Gastroesophageal sphincter (tissue), 4 donors: ENCODE data around the gene STARD10. TPM values are rescaled to one million over a fixed set of nuclear protein-coding genes. Genes with fewer than 3 reads are reported as not detected.

Experiments
- ATAC-seq: fragments of 150-250 bp; one replicate; pipeline ENCODE4 v1.9.1; 2016; ENCODE audit warnings: mild to moderate bottlenecking, moderate library complexity
- H3K27ac ChIP-seq, 4 donors: fragments of 200-600 bp; sonication (generic) in 3 of 4; 1 replicate in 3 of 4; 2 replicates in 1 of 4; pipeline ENCODE4 v1.5.1; 2016 to 2019
- H3K27me3 ChIP-seq: fragments of 200-600 bp; sonication (generic); one replicate; pipeline ENCODE4 v1.5.1; 2019
- H3K36me3 ChIP-seq, 2 donors: fragments of 200-600 bp; sonication (generic); one replicate each; pipeline ENCODE4 v1.5.1; 2019; ENCODE audit warnings: control low read depth in 1 of 2
- H3K4me1 ChIP-seq, 3 donors: fragments of 200-600 bp; sonication (generic); 1 replicate in 2 of 3; 2 replicates in 1 of 3; pipeline ENCODE4 v1.5.1; 2016 to 2019; ENCODE audit warnings: control low read depth in 2 of 3
- H3K4me3 ChIP-seq, 2 donors: fragments of 200-600 bp; sonication (generic); one replicate each; pipeline ENCODE4 v1.5.1; 2019; ENCODE audit warnings: mild to moderate bottlenecking in 1 of 2, moderate library complexity in 1 of 2
- H3K9me3 ChIP-seq, 3 donors: fragments of 200-600 bp; sonication (generic); one replicate each; pipeline ENCODE4 v1.5.1; 2017 to 2019; ENCODE audit warnings: control low read depth in 2 of 3
- CTCF ChIP-seq, 4 experiments: fragments of 200-600 bp in 2 of 4; fragments of 450-650 bp in 2 of 4; sonication (generic) in 1 of 4; IDR thresholded peaks; one replicate each; pipeline ENCODE4 v1.5.1; 2017 to 2019; ENCODE audit warnings: antibody characterized with exemption in 4 of 4, mild to moderate bottlenecking in 2 of 4, moderate library complexity in 2 of 4
- EP300 ChIP-seq: sonication (generic); formaldehyde crosslinking; IDR thresholded peaks from one replicate; pipeline ENCODE4 v1.6.1; 2017; ENCODE audit warnings: antibody characterized with exemption, mild to moderate bottlenecking
- POLR2A ChIP-seq, 2 donors: fragments of 450-650 bp; IDR thresholded peaks; one replicate each; pipeline ENCODE4 v1.6.1; 2017; ENCODE audit warnings: antibody characterized with exemption in 2 of 2, mild to moderate bottlenecking in 2 of 2, moderate library complexity in 1 of 2
- POLR2AphosphoS5 ChIP-seq: sonication (generic); formaldehyde crosslinking; IDR thresholded peaks from one replicate; pipeline ENCODE4 v1.6.1; 2017; ENCODE audit warnings: antibody characterized with exemption
- WGBS, 2 donors: methylation state at CpG; one replicate each; pipeline ENCODE4 v1.1.5; 2018; ENCODE audit warnings: low coverage in 1 of 2; 5-methylcytosine and 5-hydroxymethylcytosine counted together
- total RNA-seq, 4 donors: library from RNA; depleted of rRNA; stranded (reverse); fragments of >200 nt; gene quantifications; one replicate each; pipeline ENCODE4 v1.1.0, GENCODE V29; 2016

Gene STARD10
- total RNA-seq, 4 donors from 2014 or later, result 35.8 to 56.6 (median 45.0) TPM

DNA sequence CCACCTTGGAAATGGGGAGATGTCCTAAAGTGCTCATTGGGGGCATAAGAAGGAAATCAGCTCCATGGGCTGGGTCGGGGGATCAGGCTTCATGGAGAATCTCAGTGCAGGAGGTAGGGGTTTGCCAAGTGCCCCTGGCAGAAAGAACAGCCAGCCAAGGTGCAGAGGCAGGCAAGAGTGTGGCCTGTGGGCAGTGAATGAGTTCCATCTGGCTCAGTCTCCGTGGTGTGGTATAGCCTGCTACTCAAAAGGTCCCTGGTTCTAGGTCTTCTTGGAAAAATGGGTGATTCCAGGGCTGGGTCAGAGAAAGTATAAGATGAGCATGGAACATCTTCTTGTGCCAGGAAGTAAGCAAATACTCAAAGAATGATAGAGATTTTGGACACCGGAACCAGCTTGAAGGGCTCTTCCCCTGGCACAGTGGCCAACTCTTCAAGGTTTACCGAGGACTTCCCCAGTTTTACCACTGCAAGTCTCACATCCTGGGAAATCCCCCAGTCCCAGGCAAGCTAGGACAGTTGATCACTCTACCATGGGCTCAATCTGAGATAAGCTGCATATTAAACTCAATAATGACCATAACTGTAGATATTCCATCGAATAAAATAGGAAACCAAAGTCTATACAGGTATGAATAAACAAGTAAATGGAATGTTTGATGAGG is 31.1 kb downstream of the STARD10 start:
- no peak for TF ChIP-seq POLR2AphosphoS5
- TF ChIP-seq POLR2A (IDR thresholded peaks at IDR 0.05), result no peak
- TF ChIP-seq CTCF (IDR thresholded peaks at IDR 0.05), result no peak
- TF ChIP-seq EP300, result no peak
- Histone ChIP-seq H3K27ac (no peak overlapping the region), H3K4me1 (peaks cover 0 to 5% (median 0%) of the 10 kb centered on the region in 3 donors), H3K27me3 (no peaks in the 10 kb centered on the region), H3K4me3 (no peak overlapping the region), H3K9me3 (no peaks in the 10 kb centered on the region), H3K36me3 (peaks cover 0 to 15% of the 10 kb centered on the region in 2 donors)
- WGBS, 2 donors, result 82 to 86% methylated on average over 2 to 3 of the region's 5 CpGs
- no peak for ATAC-seq

GRCh38 chr11:72760539-72761405 is 33.1 kb downstream of the STARD10 start:
- Histone ChIP-seq H3K4me1 (peaks cover 0 to 5% (median 0%) of the 10 kb centered on the region in 3 donors), H3K27me3 (no peaks in the 10 kb centered on the region), H3K36me3 (peaks cover 0 to 35% of the 10 kb centered on the region in 2 donors), H3K9me3 (no peaks in the 10 kb centered on the region), H3K27ac (no peak overlapping the region), H3K4me3 (no peak overlapping the region)
- TF ChIP-seq POLR2A (IDR thresholded peaks at IDR 0.05) (no peak), CTCF (IDR thresholded peaks at IDR 0.05) (no peak), POLR2AphosphoS5 (no peak), EP300 (no peak)
- WGBS, 2 donors, result 69 to 73% methylated on average over 4 to 8 of the region's 8 CpGs
- ATAC-seq, result no peak

DNA sequence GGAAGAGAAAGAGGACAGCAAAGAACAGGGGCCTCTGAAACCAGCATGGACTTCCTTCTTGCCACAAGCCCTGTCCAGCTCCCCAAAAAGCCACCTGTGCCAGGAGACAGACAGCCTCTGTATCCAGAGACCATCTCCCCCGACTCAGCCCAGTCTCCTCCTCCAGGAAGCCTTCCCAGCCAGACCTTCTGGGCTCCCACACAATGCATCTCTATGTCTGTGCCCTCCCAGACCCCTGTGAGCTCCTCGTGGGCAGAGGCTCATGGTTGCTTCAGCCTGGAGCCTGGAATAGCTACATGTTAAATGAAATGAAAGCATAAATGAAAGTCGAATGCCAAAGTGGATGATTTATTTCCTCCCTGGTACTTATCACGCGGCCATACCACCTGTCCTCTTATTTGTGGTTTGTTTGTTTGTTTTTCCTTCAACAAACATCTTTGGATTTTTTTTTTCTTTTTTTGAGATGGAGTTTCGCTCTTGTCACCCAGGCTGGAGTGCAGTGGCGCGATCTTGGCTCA is 34.3 kb downstream of the STARD10 start:
- 80 to 83% methylated on average over 6 of the region's 8 CpGs for WGBS, 2 donors
- H3K27ac ChIP-seq, result no peak overlapping the region
- ATAC-seq, result no peak

GRCh38 chr11:72758690-72759389 is 35.0 kb downstream of the STARD10 start:
- ATAC-seq, result no peak
- no peak overlapping the region for H3K27ac ChIP-seq
- no peak for TF ChIP-seq POLR2AphosphoS5
- TF ChIP-seq EP300, result no peak
- TF ChIP-seq POLR2A (IDR thresholded peaks at IDR 0.05), result no peak
- TF ChIP-seq CTCF (IDR thresholded peaks at IDR 0.05), result no peak
- H3K9me3 ChIP-seq, result no peaks in the 10 kb centered on the region
- no peak overlapping the region for H3K4me3 ChIP-seq
- H3K4me1 ChIP-seq, result peaks cover 0 to 8% (median 0%) of the 10 kb centered on the region in 3 donors
- H3K27me3 ChIP-seq, result no peaks in the 10 kb centered on the region
- H3K36me3 ChIP-seq, result peaks cover 0 to 48% of the 10 kb centered on the region in 2 donors
- WGBS, 2 donors, result 48 to 65% methylated on average over 4 to 14 of the region's 17 CpGs

More for the DNA sequence above, 34.3 kb downstream of the STARD10 start:
- peaks cover 0 to 5% (median 0%) of the 10 kb centered on the region in 3 donors for H3K4me1 ChIP-seq
- peaks cover 0 to 44% of the 10 kb centered on the region in 2 donors for H3K36me3 ChIP-seq
- H3K4me3 ChIP-seq, result no peak overlapping the region
- H3K9me3 ChIP-seq, result no peaks in the 10 kb centered on the region
- no peaks in the 10 kb centered on the region for H3K27me3 ChIP-seq
- no peak for TF ChIP-seq EP300
- no peak for TF ChIP-seq CTCF (IDR thresholded peaks at IDR 0.05)
- no peak for TF ChIP-seq POLR2A (IDR thresholded peaks at IDR 0.05)
- TF ChIP-seq POLR2AphosphoS5, result no peak
